Fibroblast of skin of right quadriceps (primary cell): Measurements from ENCODE around the gene SIAH3.

Source experiments
- DNase-seq: peaks from one replicate; pipeline ENCODE4 v3.0.0-alpha.2; 2013

The SIAH3 gene

DNA sequence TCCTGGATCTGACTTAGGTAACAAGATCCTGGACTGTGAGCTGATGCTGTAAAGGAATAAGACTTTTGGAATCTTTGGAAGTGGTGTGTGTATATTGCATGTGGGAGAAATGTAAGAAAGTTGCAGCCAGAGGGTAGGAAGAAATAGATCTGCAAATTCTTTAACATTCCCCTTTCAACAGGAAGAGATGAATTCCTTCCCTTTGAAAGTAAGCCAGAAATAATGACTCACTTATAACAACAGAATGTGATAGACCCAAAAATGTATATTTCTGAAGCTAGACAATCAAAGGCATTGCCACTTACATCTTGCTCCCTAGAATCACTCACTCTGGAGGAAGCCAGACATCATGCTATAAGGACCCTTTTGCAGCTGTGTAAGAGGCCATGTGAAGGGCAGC, 9.8 kb upstream of the SIAH3 start:
- DNase-seq: peak; percentile 60

GRCh38 chr13:45860240-45860639, 8.7 kb upstream of the SIAH3 start:
- no peak for DNase-seq

DNA sequence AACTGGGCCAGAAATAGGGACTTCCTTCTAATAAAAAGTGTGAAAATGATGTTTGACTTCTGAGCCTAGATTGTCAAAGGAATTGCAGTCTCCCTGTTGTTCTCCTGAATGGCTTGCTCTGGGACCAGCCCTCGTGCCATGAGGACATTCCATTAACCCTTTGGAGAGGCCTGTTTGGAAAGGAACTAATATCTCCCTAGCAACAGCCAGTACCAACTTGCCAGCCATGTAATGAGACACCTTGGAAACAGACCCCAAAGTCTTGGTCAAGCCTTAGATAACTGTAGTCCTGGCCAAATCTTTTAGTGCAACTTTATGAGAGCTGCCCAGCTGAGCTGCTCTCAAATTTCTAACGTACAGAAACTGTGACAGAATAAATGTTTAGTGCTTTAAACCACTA, 8.2 kb upstream of the SIAH3 start:
- DNase-seq: no peak

GRCh38 chr13:45852494-45852893, 941 bp upstream of the SIAH3 start:
- no peak for DNase-seq

DNA sequence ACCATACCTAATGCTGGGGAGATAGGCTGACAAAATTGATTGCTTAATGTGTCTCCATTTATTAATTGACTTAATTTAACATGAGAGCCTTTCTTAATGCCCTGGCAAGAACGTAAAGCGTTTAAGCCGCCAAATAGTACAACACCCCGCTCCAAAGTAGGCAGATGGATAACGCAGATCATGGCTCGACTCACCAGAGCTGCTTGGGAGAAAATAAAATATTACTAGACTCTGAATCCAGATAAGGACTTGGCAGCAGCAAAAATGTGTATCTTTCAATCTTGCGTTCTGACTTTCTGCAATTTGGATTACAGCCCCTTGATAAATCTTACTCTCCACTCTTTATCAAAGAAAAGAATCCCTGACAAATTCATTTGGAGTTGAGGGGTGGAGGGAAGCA, 403 bp upstream of the SIAH3 start:
- no peak for DNase-seq

- no peak for DNase-seq
Measured at GRCh38 chr13:45850027-45850613, 1.4 kb downstream of the SIAH3 start.

GRCh38 chr13:45849408-45849807, 2.1 kb downstream of the SIAH3 start:
- no peak for DNase-seq

GRCh38 chr13:45847554-45848224, 3.9 kb downstream of the SIAH3 start:
- DNase-seq: no peak

GRCh38 chr13:45846681-45847080, 4.9 kb downstream of the SIAH3 start:
- no peak for DNase-seq

DNA sequence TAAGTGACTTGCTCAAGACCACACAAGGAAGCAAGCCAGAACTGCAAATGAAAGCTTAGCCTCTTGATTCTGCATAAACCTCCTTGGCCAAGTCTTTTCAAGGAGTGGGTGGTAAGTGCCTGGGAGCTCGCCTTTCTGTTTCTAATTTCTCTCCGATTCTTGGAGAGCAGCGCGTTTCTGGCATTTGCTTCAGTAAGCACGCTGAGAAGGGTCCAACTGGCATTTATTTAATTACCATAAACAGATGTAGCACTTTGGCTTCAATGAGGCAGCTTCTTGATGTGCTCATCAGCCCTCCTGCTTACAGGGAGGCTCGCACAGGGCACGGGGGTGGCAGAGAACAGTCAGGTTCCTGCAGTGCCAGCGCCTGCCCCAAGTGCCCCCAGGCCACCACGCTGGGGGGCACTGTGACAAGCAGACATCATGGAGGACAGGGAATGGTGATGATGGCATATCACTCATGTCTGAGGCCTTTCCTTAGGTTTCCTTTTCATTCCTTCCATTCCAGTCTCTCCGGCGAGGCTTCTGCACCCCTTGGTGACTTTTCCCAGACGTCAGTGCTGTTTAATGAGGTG, 13.3 kb downstream of the SIAH3 start:
- DNase-seq: no peak

- no peak for DNase-seq
Measured at GRCh38 chr13:45837111-45837510, 14.4 kb downstream of the SIAH3 start.

DNA sequence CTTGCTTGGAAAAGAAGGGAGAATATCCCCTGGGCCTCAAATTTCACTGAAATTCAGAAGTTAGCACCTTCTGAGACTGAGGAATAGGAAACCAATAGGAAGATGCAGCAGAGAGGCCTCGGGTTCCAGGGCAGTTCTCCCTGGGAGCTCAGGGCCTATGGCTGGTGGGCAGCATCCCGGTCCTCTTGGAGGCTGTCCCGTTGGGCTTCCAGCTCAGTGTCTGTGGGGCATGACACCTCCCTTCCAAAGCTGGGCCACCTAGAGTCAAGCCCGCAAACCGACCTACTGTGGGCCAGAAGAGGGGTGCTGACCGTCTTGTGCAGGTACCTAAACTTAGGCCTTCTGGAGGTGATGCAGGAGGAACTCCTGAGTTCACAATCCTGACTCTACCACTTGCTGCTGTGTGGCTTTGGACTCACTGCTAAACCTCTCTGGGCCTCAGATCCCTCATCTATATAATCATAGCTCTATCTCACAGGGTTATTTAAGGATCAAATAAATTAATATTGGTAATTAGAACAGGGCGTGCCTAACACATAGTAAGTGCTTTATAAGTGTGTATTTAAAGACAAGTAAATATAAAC, 17.1 kb downstream of the SIAH3 start:
- DNase-seq: no peak

DNA sequence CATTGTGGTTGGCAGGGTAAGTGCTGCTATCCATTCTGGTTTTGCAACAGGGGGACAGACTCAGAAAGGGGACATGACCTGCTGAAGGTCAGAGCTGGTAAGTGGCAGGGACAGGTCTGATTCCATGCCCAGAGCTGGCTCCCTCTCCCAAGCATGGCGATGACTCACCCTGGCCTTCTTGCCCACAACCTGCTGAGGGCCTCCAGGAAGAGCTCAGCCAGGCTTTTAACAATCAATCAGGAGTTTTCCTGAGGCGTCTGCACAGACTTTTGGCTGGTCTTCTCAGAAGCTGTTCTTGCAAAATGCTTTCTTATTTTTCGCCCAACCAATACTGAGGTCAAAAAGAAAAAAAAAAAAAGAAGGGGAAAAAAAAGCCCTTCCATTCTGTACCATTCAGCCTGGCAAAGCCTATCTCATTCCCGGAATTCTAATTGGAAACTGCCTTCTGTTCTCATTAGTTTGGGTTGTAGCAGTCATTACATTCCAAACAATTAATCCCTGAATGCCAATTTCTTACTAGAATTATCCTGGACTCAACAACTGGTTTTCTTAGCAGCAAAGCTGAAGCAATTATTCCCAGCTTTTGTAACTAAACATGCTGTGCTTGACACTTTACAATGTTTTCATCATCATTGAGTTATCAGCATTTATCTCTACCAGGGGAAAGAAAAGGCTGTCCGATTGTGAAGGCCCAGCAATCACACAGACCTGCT, 17.7 kb downstream of the SIAH3 start:
- peak; percentile 11 for DNase-seq

- no peak for DNase-seq
Measured at GRCh38 chr13:45833242-45833641, 18.3 kb downstream of the SIAH3 start.

- DNase-seq: no peak
Measured at GRCh38 chr13:45831851-45832250, 19.7 kb downstream of the SIAH3 start.

DNA sequence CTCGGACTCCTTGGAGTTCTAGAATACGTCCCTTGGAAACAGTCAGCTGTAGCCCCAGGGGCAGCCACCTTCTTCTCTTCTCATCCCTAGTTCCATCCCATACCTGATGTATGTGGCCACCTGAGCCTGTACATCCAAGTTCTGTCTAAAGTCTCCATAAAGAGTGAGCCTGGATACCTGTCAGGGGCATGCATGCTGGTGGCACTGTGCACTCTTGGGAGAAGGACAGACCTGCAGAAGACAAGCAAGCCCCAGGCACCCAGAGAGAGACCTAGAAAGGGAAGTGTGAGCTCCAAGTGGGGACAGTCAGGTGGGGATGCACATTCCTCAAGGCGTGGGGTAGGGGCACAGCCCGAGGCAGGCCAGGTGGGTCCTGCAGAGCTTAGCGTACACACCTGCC, 21.4 kb downstream of the SIAH3 start:
- DNase-seq: no peak

- no peak for DNase-seq
Measured at GRCh38 chr13:45828256-45828968, 23.1 kb downstream of the SIAH3 start.

GRCh38 chr13:45827318-45827717, 24.2 kb downstream of the SIAH3 start:
- DNase-seq: no peak

GRCh38 chr13:45826731-45827130, 24.8 kb downstream of the SIAH3 start:
- no peak for DNase-seq

DNA sequence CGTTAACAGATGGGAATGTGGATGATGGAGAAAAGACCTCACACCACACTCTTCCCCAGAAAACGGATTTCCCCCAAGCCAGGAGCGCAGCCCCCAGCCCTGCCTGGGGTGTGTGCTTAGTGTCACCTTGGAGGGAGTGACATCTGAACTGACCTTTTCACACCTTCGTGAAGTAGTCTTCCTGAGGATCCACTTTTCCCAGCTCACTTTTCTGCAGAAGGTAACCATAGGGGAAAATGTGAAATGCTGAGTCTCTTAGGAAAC, 26.2 kb downstream of the SIAH3 start:
- no peak for DNase-seq

- DNase-seq: no peak
Measured at GRCh38 chr13:45823583-45823982, 28.0 kb downstream of the SIAH3 start.

GRCh38 chr13:45821811-45822210, 29.7 kb downstream of the SIAH3 start:
- DNase-seq: no peak

DNA sequence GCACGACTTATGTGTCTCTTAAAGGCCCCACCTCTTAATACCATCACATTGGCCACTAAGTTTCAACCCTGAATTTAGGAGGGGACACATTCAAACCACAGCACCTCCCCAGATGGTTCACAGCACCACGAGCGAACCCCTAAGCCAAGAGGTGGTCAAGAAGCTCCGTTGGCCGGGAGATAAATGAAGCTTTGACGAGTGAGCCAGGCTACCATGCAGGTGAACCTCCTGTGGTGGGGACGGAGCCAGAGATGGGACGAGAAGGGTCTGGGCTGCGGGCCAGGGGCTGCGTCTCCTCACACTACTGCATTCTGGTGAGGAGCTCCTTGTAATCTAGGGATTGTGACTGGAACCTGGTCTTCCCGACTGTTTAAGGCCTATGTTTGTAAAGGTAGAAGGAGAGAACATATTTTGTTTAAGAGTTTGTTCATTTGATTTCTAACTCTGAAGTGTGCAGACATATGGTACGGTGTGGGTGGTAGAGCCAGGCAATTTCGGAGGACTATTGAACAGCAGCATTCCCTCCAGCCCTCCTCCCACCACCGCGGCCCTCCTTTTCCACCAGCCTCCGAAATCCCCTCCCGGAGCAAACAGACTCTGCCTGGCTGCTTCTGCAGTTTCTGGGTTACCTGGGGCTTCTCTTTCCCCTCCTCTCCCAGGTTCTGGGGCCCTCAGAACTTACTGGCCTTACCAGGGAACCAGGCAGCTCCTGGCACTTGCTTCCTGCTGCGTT, 31.3 kb downstream of the SIAH3 start:
- no peak for DNase-seq
